HCT116 (cell line): ENCODE data around the gene KANK3.

Experiments used
- EZH2phosphoT487 ChIP-seq: fragments of 200-600 bp; IDR thresholded peaks from 2 replicates; pipeline ENCODE4 v1.6.1; 2018; ENCODE audit warnings: antibody characterized with exemption, borderline replicate concordance
- POLR2A ChIP-seq: IDR thresholded peaks from 2 replicates; pipeline ENCODE4 v1.7.0; 2011; ENCODE audit warnings: borderline replicate concordance; ENCODE audit not compliant: insufficient read depth, insufficient read length; ENCODE audit errors: extremely low read depth
- SRF ChIP-seq: IDR thresholded peaks from 2 replicates; pipeline ENCODE4 v1.6.1; 2012; ENCODE audit warnings: low read depth
- YY1 ChIP-seq: IDR thresholded peaks from 2 replicates; pipeline ENCODE4 v1.6.1; 2011; ENCODE audit warnings: low read length, low read depth, moderate library complexity, mild to moderate bottlenecking; ENCODE audit not compliant: insufficient replicate concordance; ENCODE audit errors: extremely low read depth
- TF ChIP-seq, protein P1 (sequence below): IDR thresholded peaks from 2 replicates; pipeline ENCODE4 v1.6.1; 2012; ENCODE audit warnings: low read depth
- TF ChIP-seq, protein P2 (sequence below), 3 experiments: fragments of 200-600 bp in 1 of 3; sonication (generic) in 1 of 3; IDR thresholded peaks in 2 of 3; conservative IDR thresholded peaks in 1 of 3; 2 replicates each; pipeline ENCODE4 v1.5.1; 2012 to 2017; ENCODE audit warnings: low read depth in 2 of 3, low read length in 2 of 3, antibody characterized with exemption in 1 of 3, borderline replicate concordance in 1 of 3, control low read depth in 1 of 3, mild to moderate bottlenecking in 1 of 3, mixed read lengths in 1 of 3, mixed run types in 1 of 3, moderate library complexity in 1 of 3; ENCODE audit not compliant: insufficient read depth in 1 of 3

DNA sequence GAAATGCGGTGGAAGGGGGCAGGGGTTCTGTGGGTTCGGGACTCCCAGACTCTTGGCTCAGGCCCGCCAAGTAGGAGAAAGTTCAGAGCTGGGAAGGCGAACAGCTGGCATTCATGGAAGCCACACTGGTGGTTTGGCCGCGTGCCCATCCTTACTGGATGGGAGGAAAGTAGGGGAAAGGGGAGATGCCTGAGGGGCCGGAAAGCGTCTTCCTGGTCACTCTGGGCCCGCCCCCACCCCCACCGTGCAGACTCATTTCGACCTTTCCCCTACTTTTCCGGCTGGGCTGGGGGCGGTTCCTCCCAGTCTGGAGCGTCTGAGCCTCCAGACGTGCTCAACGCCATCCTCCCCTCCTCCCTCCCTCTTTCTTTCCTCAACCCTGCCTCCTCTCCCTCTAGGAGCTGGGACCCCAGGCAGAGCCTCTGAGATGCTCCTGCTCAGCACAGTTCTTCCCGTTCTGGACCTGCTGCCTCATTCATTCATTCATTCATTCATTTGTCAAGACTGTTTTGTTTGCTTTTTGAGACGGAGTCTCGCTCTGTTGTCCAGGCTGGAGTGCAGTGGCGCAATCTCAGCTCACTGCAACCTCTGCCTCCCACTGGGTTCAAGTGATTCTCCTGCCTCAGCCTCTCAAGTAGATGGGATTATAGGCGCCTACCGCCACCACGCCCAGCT, 24.4 kb upstream of the KANK3 start:
- no peak for TF ChIP-seq POLR2A
- TF ChIP-seq, protein P1, sequence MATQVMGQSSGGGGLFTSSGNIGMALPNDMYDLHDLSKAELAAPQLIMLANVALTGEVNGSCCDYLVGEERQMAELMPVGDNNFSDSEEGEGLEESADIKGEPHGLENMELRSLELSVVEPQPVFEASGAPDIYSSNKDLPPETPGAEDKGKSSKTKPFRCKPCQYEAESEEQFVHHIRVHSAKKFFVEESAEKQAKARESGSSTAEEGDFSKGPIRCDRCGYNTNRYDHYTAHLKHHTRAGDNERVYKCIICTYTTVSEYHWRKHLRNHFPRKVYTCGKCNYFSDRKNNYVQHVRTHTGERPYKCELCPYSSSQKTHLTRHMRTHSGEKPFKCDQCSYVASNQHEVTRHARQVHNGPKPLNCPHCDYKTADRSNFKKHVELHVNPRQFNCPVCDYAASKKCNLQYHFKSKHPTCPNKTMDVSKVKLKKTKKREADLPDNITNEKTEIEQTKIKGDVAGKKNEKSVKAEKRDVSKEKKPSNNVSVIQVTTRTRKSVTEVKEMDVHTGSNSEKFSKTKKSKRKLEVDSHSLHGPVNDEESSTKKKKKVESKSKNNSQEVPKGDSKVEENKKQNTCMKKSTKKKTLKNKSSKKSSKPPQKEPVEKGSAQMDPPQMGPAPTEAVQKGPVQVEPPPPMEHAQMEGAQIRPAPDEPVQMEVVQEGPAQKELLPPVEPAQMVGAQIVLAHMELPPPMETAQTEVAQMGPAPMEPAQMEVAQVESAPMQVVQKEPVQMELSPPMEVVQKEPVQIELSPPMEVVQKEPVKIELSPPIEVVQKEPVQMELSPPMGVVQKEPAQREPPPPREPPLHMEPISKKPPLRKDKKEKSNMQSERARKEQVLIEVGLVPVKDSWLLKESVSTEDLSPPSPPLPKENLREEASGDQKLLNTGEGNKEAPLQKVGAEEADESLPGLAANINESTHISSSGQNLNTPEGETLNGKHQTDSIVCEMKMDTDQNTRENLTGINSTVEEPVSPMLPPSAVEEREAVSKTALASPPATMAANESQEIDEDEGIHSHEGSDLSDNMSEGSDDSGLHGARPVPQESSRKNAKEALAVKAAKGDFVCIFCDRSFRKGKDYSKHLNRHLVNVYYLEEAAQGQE = no peak
- TF ChIP-seq, protein P2, sequence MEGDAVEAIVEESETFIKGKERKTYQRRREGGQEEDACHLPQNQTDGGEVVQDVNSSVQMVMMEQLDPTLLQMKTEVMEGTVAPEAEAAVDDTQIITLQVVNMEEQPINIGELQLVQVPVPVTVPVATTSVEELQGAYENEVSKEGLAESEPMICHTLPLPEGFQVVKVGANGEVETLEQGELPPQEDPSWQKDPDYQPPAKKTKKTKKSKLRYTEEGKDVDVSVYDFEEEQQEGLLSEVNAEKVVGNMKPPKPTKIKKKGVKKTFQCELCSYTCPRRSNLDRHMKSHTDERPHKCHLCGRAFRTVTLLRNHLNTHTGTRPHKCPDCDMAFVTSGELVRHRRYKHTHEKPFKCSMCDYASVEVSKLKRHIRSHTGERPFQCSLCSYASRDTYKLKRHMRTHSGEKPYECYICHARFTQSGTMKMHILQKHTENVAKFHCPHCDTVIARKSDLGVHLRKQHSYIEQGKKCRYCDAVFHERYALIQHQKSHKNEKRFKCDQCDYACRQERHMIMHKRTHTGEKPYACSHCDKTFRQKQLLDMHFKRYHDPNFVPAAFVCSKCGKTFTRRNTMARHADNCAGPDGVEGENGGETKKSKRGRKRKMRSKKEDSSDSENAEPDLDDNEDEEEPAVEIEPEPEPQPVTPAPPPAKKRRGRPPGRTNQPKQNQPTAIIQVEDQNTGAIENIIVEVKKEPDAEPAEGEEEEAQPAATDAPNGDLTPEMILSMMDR (IDR thresholded peaks at IDR 0.05 in 2 of 3, conservative IDR thresholded peaks at IDR 0.05 in 1 of 3; ENCODE audit: borderline replicate concordance in 1 of 3, insufficient read depth in 1 of 3, low read depth in 2 of 3, low read length in 2 of 3) = no peak
- no peak for TF ChIP-seq YY1
- no peak for TF ChIP-seq EZH2phosphoT487
- TF ChIP-seq SRF = no peak
